Neural cell (in vitro differentiated cells): Measurements from ENCODE around the gene PLCH1. TPM values are rescaled to one million over a fixed set of nuclear protein-coding genes. Genes with fewer than 3 reads are reported as not detected.

Experiments used
- H2AFZ ChIP-seq: fragments of 200-600, 300-800 bp; sonication (generic), shearing (Covaris generic); 2 replicates; pipeline ENCODE4 v1.6.0; 2014; ENCODE audit warnings: low read depth, mild to moderate bottlenecking, antibody characterized with exemption, low read length, moderate library complexity
- H3F3A ChIP-seq: fragments of 200-600 bp; shearing (Covaris generic); 2 replicates; pipeline ENCODE4 v1.6.1; 2016; ENCODE audit warnings: mild to moderate bottlenecking, moderate library complexity, mixed read lengths, antibody characterized with exemption, low read length; ENCODE audit not compliant: insufficient read depth, poor library complexity, severe bottlenecking
- H3K27ac ChIP-seq: fragments of 200-600, 300-800 bp; sonication (generic), shearing (Covaris generic); 2 replicates; pipeline ENCODE4 v1.5.1; 2014; ENCODE audit warnings: mild to moderate bottlenecking, low read length, moderate library complexity
- H3K27me3 ChIP-seq: fragments of 300-800, 200-600 bp; sonication (generic), shearing (Covaris generic); 2 replicates; pipeline ENCODE4 v1.6.0; 2014; ENCODE audit warnings: mild to moderate bottlenecking, low read depth, low read length, moderate library complexity; ENCODE audit not compliant: insufficient read depth
- H3K36me3 ChIP-seq: fragments of 300-800, 200-600 bp; sonication (generic), shearing (Covaris generic); 2 replicates; pipeline ENCODE4 v1.5.1; 2014; ENCODE audit warnings: mild to moderate bottlenecking, antibody characterized with exemption, low read length, moderate library complexity; ENCODE audit not compliant: insufficient read depth
- H3K4me2 ChIP-seq: fragments of 300-800, 200-600 bp; sonication (generic), shearing (Covaris generic); 2 replicates; pipeline ENCODE4 v1.6.0; 2014; ENCODE audit warnings: mild to moderate bottlenecking, low read length
- H3K4me3 ChIP-seq: fragments of 300-800, 200-600 bp; sonication (generic), shearing (Covaris generic); 2 replicates; pipeline ENCODE4 v1.5.1; 2014; ENCODE audit warnings: mild to moderate bottlenecking, low read length, moderate library complexity
- H3K79me2 ChIP-seq: fragments of 200-600 bp; shearing (Covaris generic); replicated peaks from 2 replicates; pipeline ENCODE4 v1.6.0; 2014; ENCODE audit warnings: mild to moderate bottlenecking, low read length, moderate library complexity; ENCODE audit not compliant: insufficient read depth
- H3K9ac ChIP-seq: fragments of 300-800, 200-600 bp; sonication (generic), shearing (Covaris generic); 2 replicates; pipeline ENCODE4 v1.6.1; 2016; ENCODE audit warnings: mild to moderate bottlenecking, low read length, mixed read lengths
- H3K9me2 ChIP-seq: fragments of 200-600 bp; shearing (Covaris generic); 2 replicates; pipeline ENCODE4 v1.6.1; 2016; ENCODE audit warnings: mild to moderate bottlenecking, low read length, mixed read lengths; ENCODE audit not compliant: insufficient read depth
- H3K9me3 ChIP-seq: fragments of 200-600, 300-800 bp; sonication (generic), shearing (Covaris generic); 2 replicates; pipeline ENCODE4 v1.6.1; 2016; ENCODE audit warnings: mild to moderate bottlenecking, mixed run types, low read length, moderate library complexity, mixed read lengths
- H4K20me1 ChIP-seq: fragments of 200-600 bp; shearing (Covaris generic); 2 replicates; pipeline ENCODE4 v1.6.1; 2016; ENCODE audit warnings: mild to moderate bottlenecking, mixed run types; ENCODE audit not compliant: insufficient read depth
- CTCF ChIP-seq: fragments of 450-650 bp; IDR thresholded peaks from 2 replicates; pipeline ENCODE4 v1.5.1; 2014; ENCODE audit warnings: antibody characterized with exemption, mild to moderate bottlenecking, moderate library complexity; ENCODE audit not compliant: poor library complexity, severe bottlenecking
- EP300 ChIP-seq: fragments of 450-650 bp; conservative IDR thresholded peaks from 2 replicates; pipeline ENCODE4 v1.6.1; 2014; ENCODE audit warnings: antibody characterized with exemption, mild to moderate bottlenecking, moderate library complexity; ENCODE audit not compliant: poor library complexity, severe bottlenecking
- EZH2 ChIP-seq: fragments of 200-600, 300-800 bp; shearing (Covaris generic), sonication (generic); IDR thresholded peaks from 2 replicates; pipeline ENCODE4 v1.6.1; 2014; ENCODE audit warnings: antibody characterized with exemption, low read length, borderline replicate concordance, mild to moderate bottlenecking; ENCODE audit not compliant: insufficient read depth, poor library complexity, severe bottlenecking
- MXI1 ChIP-seq: fragments of 450-650 bp; conservative IDR thresholded peaks from 2 replicates; pipeline ENCODE4 v1.6.1; 2014; ENCODE audit warnings: antibody characterized with exemption, mild to moderate bottlenecking; ENCODE audit not compliant: poor library complexity, severe bottlenecking
- POLR2AphosphoS5 ChIP-seq: IDR thresholded peaks from 2 replicates; pipeline ENCODE4 v1.6.1; 2012
- RAD21 ChIP-seq: fragments of 450-650 bp; conservative IDR thresholded peaks from 2 replicates; pipeline ENCODE4 v1.6.1; 2014; ENCODE audit warnings: antibody characterized with exemption, mild to moderate bottlenecking, moderate library complexity
- REST ChIP-seq: IDR thresholded peaks from 2 replicates; pipeline ENCODE4 v1.6.1; 2012; ENCODE audit warnings: borderline replicate concordance
- SMC3 ChIP-seq: fragments of 450-650 bp; conservative IDR thresholded peaks from 2 replicates; pipeline ENCODE4 v1.6.1; 2014; ENCODE audit warnings: antibody characterized with exemption, mild to moderate bottlenecking, moderate library complexity; ENCODE audit not compliant: poor library complexity
- TAF1 ChIP-seq: IDR thresholded peaks from 2 replicates; pipeline ENCODE4 v1.6.1; 2012; ENCODE audit warnings: low read depth
- polyA plus RNA-seq: library from polyadenylated mRNA; depleted of rRNA; stranded (reverse); fragments of >200 nt; gene quantifications from 2 replicates; pipeline ENCODE4 v1.2.3, GENCODE V29; 2014

PLCH1 gene
- polyA plus RNA-seq, 1 donor from 2014 or later, result 13.5 TPM

GRCh38 chr3:155643581-155644165, 101.2 kb downstream of the PLCH1 start:
- H3K9me2 ChIP-seq, result no peaks in the 10 kb centered on the region

GRCh38 chr3:155641956-155642355, 102.9 kb downstream of the PLCH1 start:
- no peak overlapping the region for H3K4me2 ChIP-seq
- no peak overlapping the region for H2AFZ ChIP-seq
- no peaks in the 10 kb centered on the region for H3K9me3 ChIP-seq
- TF ChIP-seq TAF1, result no peak
- TF ChIP-seq EP300, result no peak
- no peak for TF ChIP-seq REST
- TF ChIP-seq CTCF, result no peak
- no peak for TF ChIP-seq RAD21
- no peak for TF ChIP-seq SMC3
- no peak for TF ChIP-seq POLR2AphosphoS5
- TF ChIP-seq EZH2, result no peak
- H3K27ac ChIP-seq, result no peak overlapping the region
- H3K9me2 ChIP-seq, result no peaks in the 10 kb centered on the region
- no peaks in the 10 kb centered on the region for H3F3A ChIP-seq
- no peaks in the 10 kb centered on the region for H4K20me1 ChIP-seq
- H3K79me2 ChIP-seq, result peaks cover 8% of the 10 kb centered on the region
- H3K9ac ChIP-seq, result no peak overlapping the region
- no peaks in the 10 kb centered on the region for H3K36me3 ChIP-seq
- H3K4me3 ChIP-seq, result no peak overlapping the region
- no peaks in the 10 kb centered on the region for H3K27me3 ChIP-seq

More at GRCh38 chr3:155643581-155644165, 101.2 kb downstream of the PLCH1 start:
- no peaks in the 10 kb centered on the region for H3K9me3 ChIP-seq
- H3K27me3 ChIP-seq, result no peaks in the 10 kb centered on the region
- no peak overlapping the region for H3K9ac ChIP-seq
- H3K4me2 ChIP-seq, result no peak overlapping the region
- H3K27ac ChIP-seq, result no peak overlapping the region
- peaks cover 8% of the 10 kb centered on the region for H3K79me2 ChIP-seq
- no peaks in the 10 kb centered on the region for H3K36me3 ChIP-seq
- H4K20me1 ChIP-seq, result no peaks in the 10 kb centered on the region
- H2AFZ ChIP-seq, result no peak overlapping the region
- no peak overlapping the region for H3K4me3 ChIP-seq
- TF ChIP-seq REST (no peak), SMC3 (no peak), RAD21 (no peak), MXI1 (no peak)
- no peaks in the 10 kb centered on the region for H3F3A ChIP-seq
